Measurements from ENCODE around the gene MYO18A.

- TF ChIP-seq CTCF (conservative IDR thresholded peaks at IDR 0.05) (no peak), ZFX (IDR thresholded peaks at IDR 0.05) (no peak)
Observed at GRCh38 chr17:29140631-29141513, 39.3 kb downstream of the MYO18A start.

Data from C4-2B (cell line).